PC-3 (cell line): ENCODE data around the gene RALGAPA1. TPM values are rescaled to one million over a fixed set of nuclear protein-coding genes. Genes with fewer than 3 reads are reported as not detected.
"Not testable (repeated sequence)": the region's sequence is repeated elsewhere in the genome, so short reads cannot be mapped to it uniquely, and the experiment has no call there.

Experiments
- ATAC-seq: fragments of 200-7000 bp; cut with Tn5 transposase; 2 replicates; pipeline ENCODE4 v1.9.1; 2020; ENCODE audit warnings: mild to moderate bottlenecking, moderate library complexity
- BruUV-seq: library from RNA; stranded (reverse); fragments of 400-500 nt; replicated peaks from 2 replicates; lab custom pipeline; 2021; lab: Mats Ljungman, UMichigan
- CTCF ChIA-PET: fragments of 300-600 bp; sonication (Branson Sonifier 250); formaldehyde crosslinking; loops from one replicate; lab custom pipeline; 2022; ENCODE audit warnings: antibody characterized with exemption; lab: Charles Lee
- POLR2A ChIA-PET: fragments of 300-600 bp; sonication (Branson Sonifier 250); formaldehyde crosslinking; loops from one replicate; lab custom pipeline; 2022; ENCODE audit warnings: antibody characterized with exemption; ENCODE audit not compliant: unreplicated experiment; lab: Charles Lee
- DNase-seq: peaks from one replicate; pipeline ENCODE4 v3.0.0-alpha.2; 2015
- H2AFZ ChIP-seq: fragments of 300-600 bp; sonication (generic); 2 replicates; pipeline ENCODE4 v1.6.0; 2016; ENCODE audit warnings: antibody characterized with exemption, low read length
- H3F3A ChIP-seq: fragments of 300-600 bp; sonication (generic); one replicate; pipeline ENCODE4 v1.6.0; 2017; ENCODE audit warnings: antibody characterized with exemption, low read length, control low read depth, mild to moderate bottlenecking; ENCODE audit not compliant: unreplicated experiment
- H3K27ac ChIP-seq: fragments of 300-600 bp; sonication (generic); 2 replicates; pipeline ENCODE4 v1.5.1; 2016; ENCODE audit warnings: mild to moderate bottlenecking, low read length
- H3K27me3 ChIP-seq: fragments of 300-600 bp; sonication (generic); 2 replicates; pipeline ENCODE4 v1.6.1; 2016; ENCODE audit warnings: low read length, mixed read lengths
- H3K36me3 ChIP-seq: fragments of 300-600 bp; sonication (generic); 2 replicates; pipeline ENCODE4 v1.6.1; 2016; ENCODE audit warnings: low read depth, mixed run types, low read length, mixed read lengths
- H3K4me1 ChIP-seq: fragments of 300-600 bp; sonication (generic); 2 replicates; pipeline ENCODE4 v1.5.1; 2016; ENCODE audit warnings: low read length; ENCODE audit not compliant: insufficient read depth
- H3K4me2 ChIP-seq: fragments of 300-600 bp; sonication (generic); 2 replicates; pipeline ENCODE4 v1.6.0; 2016; ENCODE audit warnings: low read length
- H3K4me3 ChIP-seq: fragments of 300-600 bp; sonication (generic); 2 replicates; pipeline ENCODE4 v1.5.1; 2016; ENCODE audit warnings: mild to moderate bottlenecking, low read length, mixed read lengths
- H3K79me2 ChIP-seq: fragments of 300-600 bp; sonication (generic); 2 replicates; pipeline ENCODE4 v1.6.1; 2017; ENCODE audit warnings: low read length, mixed read lengths
- H3K9ac ChIP-seq: fragments of 300-600 bp; sonication (generic); 2 replicates; pipeline ENCODE4 v1.6.0; 2016; ENCODE audit warnings: mild to moderate bottlenecking, low read length
- H3K9me2 ChIP-seq: fragments of 300-600 bp; sonication (generic); replicated peaks from 2 replicates; pipeline ENCODE4 v1.6.1; 2016; ENCODE audit warnings: mixed run types, low read length, mixed read lengths
- H3K9me3 ChIP-seq: fragments of 300-600 bp; sonication (generic); 2 replicates; pipeline ENCODE4 v1.6.1; 2016; ENCODE audit warnings: low read length, mixed read lengths
- H4K20me1 ChIP-seq: fragments of 300-600 bp; sonication (generic); 2 replicates; pipeline ENCODE4 v1.6.1; 2016; ENCODE audit warnings: low read length, mixed read lengths
- EZH2 ChIP-seq: fragments of 300-600 bp; sonication (generic); IDR thresholded peaks from one replicate; pipeline ENCODE4 v1.6.1; 2017; ENCODE audit warnings: antibody characterized with exemption, mild to moderate bottlenecking, low read length; ENCODE audit not compliant: unreplicated experiment
- EZH2phosphoT487 ChIP-seq: fragments of 300-600 bp; sonication (generic); IDR thresholded peaks from 2 replicates; pipeline ENCODE4 v1.6.1; 2018; ENCODE audit warnings: mild to moderate bottlenecking, antibody characterized with exemption, low read length, borderline replicate concordance
- intact Hi-C: fragments of 100-400 bp; cut with micrococcal nuclease; formaldehyde crosslinking; loops from 2 replicates; pipeline ENCODE4 v1.9.0; 2023
- total RNA-seq: library from RNA; depleted of rRNA; stranded (reverse); fragments of >200 nt; gene quantifications from 2 replicates; pipeline ENCODE4 v1.2.3, GENCODE V29; 2014
- TF ChIP-seq, protein P1 (sequence below): fragments of 300-600 bp; sonication (generic); conservative IDR thresholded peaks from 2 replicates; pipeline ENCODE4 v1.5.1; 2017; ENCODE audit warnings: antibody characterized with exemption, low read depth, mild to moderate bottlenecking, low read length

Gene RALGAPA1
- total RNA-seq, 1 experiment from 2014 or later, result 20.3 TPM

DNA sequence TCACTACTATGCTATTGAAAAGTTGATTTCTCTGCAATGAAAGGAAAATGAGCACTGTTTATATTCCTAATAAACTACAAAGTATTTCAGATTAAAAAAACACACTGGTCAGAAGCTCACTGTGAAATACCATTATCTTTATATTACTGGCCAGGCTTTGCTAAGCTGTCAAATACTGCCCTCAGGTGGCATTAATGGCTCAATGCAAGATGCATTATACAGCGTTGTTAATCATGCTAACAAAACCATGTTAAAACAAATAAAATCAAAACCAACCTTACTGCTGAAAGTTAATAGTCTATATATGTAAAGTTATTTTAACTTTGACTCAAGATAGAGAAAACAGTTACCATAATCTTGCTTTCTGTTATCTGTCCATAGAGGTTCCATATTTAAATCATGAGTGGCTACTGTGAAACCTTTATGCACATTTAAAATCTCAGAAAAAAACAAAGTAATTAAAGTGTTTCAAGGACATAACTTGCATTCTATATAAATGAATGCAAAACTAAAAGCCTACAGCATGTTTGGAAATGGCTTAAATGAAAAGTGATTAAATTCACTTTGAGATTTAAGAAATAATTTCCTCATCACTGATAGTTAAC, 121.7 kb downstream of the RALGAPA1 start:
- BruUV-seq, result no TSS peak
- ChIA-PET POLR2A (no interaction called here), CTCF (interaction anchor here (0.6 to 1.6 kb wide), 7 partner anchors 18 to 267 kb away, joined by 3 to 5 read pairs (median 4); partner anchors contain the start of gene INSM2)
- Histone ChIP-seq H3K4me2 (no peak overlapping the region), H3K27me3 (no peaks in the 10 kb centered on the region), H3K36me3 (peaks cover 6% of the 10 kb centered on the region; the same call in 1 of the 2 replicates), H3K9me3 (no peaks in the 10 kb centered on the region), H2AFZ (no peak overlapping the region), H3K9ac (no peak overlapping the region), H4K20me1 (no peaks in the 10 kb centered on the region), H3K9me2 (no peaks in the 10 kb centered on the region), H3K27ac (no peak overlapping the region), H3K4me1 (no peaks in the 10 kb centered on the region), H3K79me2 (no peaks in the 10 kb centered on the region), H3K4me3 (no peak overlapping the region), H3F3A (no peaks in the 10 kb centered on the region)
- ATAC-seq (peak; percentile 93), DNase-seq (peak; percentile 80)
- intact Hi-C loops, result loop anchor here (1.0 to 10.0 kb wide), 7 partner anchors 123 to 545 kb away; no protein-coding TSS in a partner anchor
- no peak for TF ChIP-seq EZH2
- TF ChIP-seq, protein P1, sequence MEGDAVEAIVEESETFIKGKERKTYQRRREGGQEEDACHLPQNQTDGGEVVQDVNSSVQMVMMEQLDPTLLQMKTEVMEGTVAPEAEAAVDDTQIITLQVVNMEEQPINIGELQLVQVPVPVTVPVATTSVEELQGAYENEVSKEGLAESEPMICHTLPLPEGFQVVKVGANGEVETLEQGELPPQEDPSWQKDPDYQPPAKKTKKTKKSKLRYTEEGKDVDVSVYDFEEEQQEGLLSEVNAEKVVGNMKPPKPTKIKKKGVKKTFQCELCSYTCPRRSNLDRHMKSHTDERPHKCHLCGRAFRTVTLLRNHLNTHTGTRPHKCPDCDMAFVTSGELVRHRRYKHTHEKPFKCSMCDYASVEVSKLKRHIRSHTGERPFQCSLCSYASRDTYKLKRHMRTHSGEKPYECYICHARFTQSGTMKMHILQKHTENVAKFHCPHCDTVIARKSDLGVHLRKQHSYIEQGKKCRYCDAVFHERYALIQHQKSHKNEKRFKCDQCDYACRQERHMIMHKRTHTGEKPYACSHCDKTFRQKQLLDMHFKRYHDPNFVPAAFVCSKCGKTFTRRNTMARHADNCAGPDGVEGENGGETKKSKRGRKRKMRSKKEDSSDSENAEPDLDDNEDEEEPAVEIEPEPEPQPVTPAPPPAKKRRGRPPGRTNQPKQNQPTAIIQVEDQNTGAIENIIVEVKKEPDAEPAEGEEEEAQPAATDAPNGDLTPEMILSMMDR, result peak; percentile 97

DNA sequence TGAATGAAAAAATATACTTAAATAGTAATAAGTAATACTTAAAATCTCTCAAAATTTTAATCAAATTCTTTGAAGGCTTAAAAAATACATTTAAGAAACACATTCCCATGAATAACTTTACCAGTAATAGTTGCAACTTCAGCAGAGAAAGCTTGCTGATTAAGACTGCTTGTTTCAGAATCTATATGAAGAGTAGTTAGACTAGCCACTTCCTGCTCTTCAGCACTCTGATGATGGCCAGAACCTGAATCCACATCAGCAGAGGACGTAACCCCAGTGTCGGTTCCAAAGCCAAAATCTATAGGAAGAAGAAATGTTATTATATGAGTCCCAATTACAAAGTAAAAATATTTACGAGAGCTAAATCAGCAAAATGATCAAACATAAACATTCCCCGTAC, 125.4 kb downstream of the RALGAPA1 start:
- H3K27me3 ChIP-seq, H3K36me3 ChIP-seq, H3K9ac ChIP-seq, H2AFZ ChIP-seq, H3K9me2 ChIP-seq, DNase-seq, H3K4me1 ChIP-seq, BruUV-seq, H3F3A ChIP-seq, ATAC-seq, H3K4me2 ChIP-seq, H3K79me2 ChIP-seq, H3K9me3 ChIP-seq, H4K20me1 ChIP-seq, H3K27ac ChIP-seq, POLR2A ChIA-PET, H3K4me3 ChIP-seq: not testable (repeated sequence)
- CTCF ChIA-PET, result interaction anchor here (0.6 kb wide), 1 partner anchor 14 kb away, joined by 3 read pairs; no protein-coding TSS in a partner anchor
- intact Hi-C loops, result loop anchor here (10.0 kb wide), 2 partner anchors 119 to 459 kb away; no protein-coding TSS in a partner anchor

DNA sequence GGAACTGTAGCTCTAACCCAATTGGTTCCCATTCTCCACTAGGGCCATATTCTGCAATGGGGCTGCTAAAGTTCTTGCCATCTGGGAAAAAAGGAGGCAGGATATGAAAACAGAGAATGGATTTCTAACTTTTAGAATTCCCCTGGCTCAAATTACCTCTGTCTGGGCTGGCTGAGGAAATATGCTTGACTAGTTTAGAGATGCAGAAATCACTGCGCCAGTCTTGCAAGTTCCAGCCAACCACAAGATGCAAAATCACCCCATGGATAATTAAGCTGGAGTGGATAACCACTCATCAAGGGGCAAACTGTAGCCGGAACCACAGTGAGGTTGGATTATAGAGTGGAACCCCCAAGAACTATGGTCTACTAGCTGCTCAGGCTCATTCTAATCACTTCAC, 126.3 kb downstream of the RALGAPA1 start:
- Histone ChIP-seq H3K79me2 (no peaks in the 10 kb centered on the region), H3K4me1 (no peaks in the 10 kb centered on the region), H3K27ac (no peak overlapping the region), H3K9me2 (no peaks in the 10 kb centered on the region), H3K36me3 (peaks cover 9% of the 10 kb centered on the region; the same call in 1 of the 2 replicates), H3F3A (no peaks in the 10 kb centered on the region), H3K4me3 (no peak overlapping the region), H3K9ac (no peak overlapping the region), H4K20me1 (no peaks in the 10 kb centered on the region), H3K9me3 (no peaks in the 10 kb centered on the region), H3K4me2 (no peak overlapping the region), H2AFZ (no peak overlapping the region), H3K27me3 (no peaks in the 10 kb centered on the region)
- CTCF ChIA-PET, result no interaction called here
- intact Hi-C loops, result loop anchor here (10.0 kb wide), 2 partner anchors 118 to 458 kb away; no protein-coding TSS in a partner anchor
- DNase-seq (no peak), ATAC-seq (no peak)
- POLR2A ChIA-PET, result interaction anchor here (0.6 kb wide), 1 partner anchor 143 kb away, joined by 5 read pairs; the partner anchor contains the start of gene BRMS1L
- TF ChIP-seq, protein P1, result no peak
- TF ChIP-seq EZH2phosphoT487, result no peak
- TF ChIP-seq EZH2, result no peak
- BruUV-seq, result no TSS peak
